Sigmoid colon (tissue), 7 donors: Measurements from ENCODE around the gene FAM118A. TPM values are rescaled to one million over a fixed set of nuclear protein-coding genes. Genes with fewer than 3 reads are reported as not detected.
A peak's percentile ranks its signal among the peaks of the same experiment; 100 is the strongest.

Experiments used
- DNase-seq: peaks from one replicate; pipeline ENCODE4 v3.0.0-alpha.2; 2019
- H3K27ac ChIP-seq, 4 donors: fragments of 200-600 bp; sonication (generic); one replicate each; pipeline ENCODE4 v1.5.1; 2016 to 2019; ENCODE audit warnings: mild to moderate bottlenecking in 1 of 4
- H3K27me3 ChIP-seq, 3 donors: fragments of 200-600 bp; sonication (generic); one replicate each; pipeline ENCODE4 v1.5.1; 2019; ENCODE audit warnings: mild to moderate bottlenecking in 1 of 3
- H3K36me3 ChIP-seq, 4 donors: fragments of 200-600 bp; sonication (generic); one replicate each; pipeline ENCODE4 v1.5.1; 2016 to 2019
- H3K4me1 ChIP-seq, 4 donors: fragments of 200-600 bp; sonication (generic); one replicate each; pipeline ENCODE4 v1.5.1; 2017 to 2019
- H3K4me3 ChIP-seq, 4 donors: fragments of 200-600 bp; sonication (generic); one replicate each; pipeline ENCODE4 v1.5.1; 2017 to 2019; ENCODE audit warnings: mild to moderate bottlenecking in 2 of 4, moderate library complexity in 1 of 4
- H3K9me3 ChIP-seq, 4 donors: fragments of 200-600 bp in 3 of 4; sonication (generic) in 3 of 4; one replicate each; pipeline versions ENCODE4 v1.5.1 to v1.6.1; 2013 to 2019
- EP300 ChIP-seq, 4 donors: sonication (generic); formaldehyde crosslinking; IDR thresholded peaks; one replicate each; pipeline ENCODE4 v1.6.1; 2017; ENCODE audit warnings: antibody characterized with exemption in 4 of 4
- POLR2A ChIP-seq, 2 donors: fragments of 450-650 bp; IDR thresholded peaks; one replicate each; pipeline ENCODE4 v1.6.1; 2016; ENCODE audit warnings: antibody characterized with exemption in 2 of 2, mild to moderate bottlenecking in 2 of 2, moderate library complexity in 2 of 2
- POLR2AphosphoS5 ChIP-seq, 4 donors: sonication (generic); formaldehyde crosslinking; IDR thresholded peaks; one replicate each; pipeline ENCODE4 v1.6.1; 2017; ENCODE audit warnings: antibody characterized with exemption in 4 of 4
- WGBS, 2 donors: extraction: QIAGEN DNeasy Blood & Tissue Kit; methylation state at CpG; one replicate each; pipeline ENCODE4 v1.1.7; 2013; 5-methylcytosine and 5-hydroxymethylcytosine counted together
- intact Hi-C: fragments of 100-400 bp; cut with DNase I; formaldehyde crosslinking; loops from one replicate; pipeline ENCODE4 v1.15.1; 2023
- polyA plus RNA-seq, 3 donors: library from polyadenylated mRNA; stranded (reverse); fragments of 200-250 nt; gene quantifications; one replicate each; pipeline ENCODE4 v1.2.3, GENCODE V29; 2013
- total RNA-seq, 4 donors: library from RNA; depleted of rRNA; stranded (reverse); fragments of >200 nt; gene quantifications; one replicate each; pipeline ENCODE4 v1.1.0, GENCODE V29; 2016
- TF ChIP-seq, protein P1 (sequence below), 4 experiments: fragments of 450-650 bp in 3 of 4; fragments of 200-600 bp in 1 of 4; IDR thresholded peaks; one replicate each; pipeline ENCODE4 v1.5.1; 2016 to 2019; ENCODE audit warnings: antibody characterized with exemption in 4 of 4, mild to moderate bottlenecking in 3 of 4, moderate library complexity in 2 of 4
- donor health status: healthy with polysubstance abuse.
- donor health status: Bipolar disorder and iron deficiency.
- donor health status: healthy.

Gene FAM118A
- total and polyA plus RNA-seq, 7 donors, result 7.2 to 126 (median 18.8) TPM

DNA sequence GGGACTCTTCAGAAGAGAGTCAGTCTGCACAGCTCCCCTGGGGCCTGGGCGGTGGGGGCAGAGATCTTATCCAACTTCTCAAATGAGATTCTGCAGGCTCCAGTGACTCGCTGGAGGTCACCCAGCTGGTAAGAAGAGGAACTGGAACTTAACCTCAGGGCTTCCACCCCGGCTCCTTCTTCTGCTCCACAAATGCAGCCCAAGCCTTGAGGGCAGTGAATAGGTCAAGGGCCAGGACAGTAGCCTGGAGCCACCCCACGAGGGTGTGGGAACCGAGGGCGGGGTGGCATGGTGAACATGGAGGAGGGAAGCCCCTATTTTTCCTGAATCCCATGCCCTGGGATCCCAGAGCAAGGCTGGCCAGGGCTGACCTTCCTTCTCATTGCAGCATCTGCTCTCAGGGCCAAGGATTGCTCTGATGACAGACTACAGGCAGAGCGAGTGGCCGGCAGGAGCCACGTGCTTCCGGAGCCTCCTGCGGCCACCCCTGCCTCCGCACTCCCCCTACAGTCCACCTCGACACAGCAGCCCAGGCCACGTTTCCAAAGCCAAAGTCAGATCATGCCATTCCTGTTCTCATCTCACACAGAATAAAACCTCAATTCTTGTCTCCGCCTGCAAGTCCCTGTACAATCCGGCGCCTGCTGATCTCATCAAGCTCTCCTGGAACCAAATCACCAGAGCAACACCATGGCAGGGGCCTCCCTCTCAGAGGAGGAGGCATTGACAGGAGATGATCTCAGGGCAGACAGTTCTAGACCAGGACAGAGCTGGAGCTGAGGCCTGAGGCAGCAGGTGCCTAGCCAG is 46.1 kb upstream of the FAM118A start:
- H3K4me1 ChIP-seq, result peaks cover 0 to 23% (median 18%) of the 10 kb centered on the region in 4 donors
- intact Hi-C loops, result loop anchor here (5.0 kb wide), 2 partner anchors 101 to 161 kb away; partner anchors contain the start of gene NUP50
- no peak overlapping the region for H3K4me3 ChIP-seq
- H3K27me3 ChIP-seq, result no peaks in the 10 kb centered on the region
- 42 to 57% methylated on average over 17 of the region's 17 CpGs for WGBS, 2 donors
- no peaks in the 10 kb centered on the region for H3K36me3 ChIP-seq
- peak in 2 of 4 donors; percentile 36 to 41 for TF ChIP-seq POLR2AphosphoS5 (IDR thresholded peaks at IDR 0.05)
- no peak for TF ChIP-seq POLR2A (IDR thresholded peaks at IDR 0.05)
- no peak for TF ChIP-seq EP300 (IDR thresholded peaks at IDR 0.05)
- TF ChIP-seq, protein P1, sequence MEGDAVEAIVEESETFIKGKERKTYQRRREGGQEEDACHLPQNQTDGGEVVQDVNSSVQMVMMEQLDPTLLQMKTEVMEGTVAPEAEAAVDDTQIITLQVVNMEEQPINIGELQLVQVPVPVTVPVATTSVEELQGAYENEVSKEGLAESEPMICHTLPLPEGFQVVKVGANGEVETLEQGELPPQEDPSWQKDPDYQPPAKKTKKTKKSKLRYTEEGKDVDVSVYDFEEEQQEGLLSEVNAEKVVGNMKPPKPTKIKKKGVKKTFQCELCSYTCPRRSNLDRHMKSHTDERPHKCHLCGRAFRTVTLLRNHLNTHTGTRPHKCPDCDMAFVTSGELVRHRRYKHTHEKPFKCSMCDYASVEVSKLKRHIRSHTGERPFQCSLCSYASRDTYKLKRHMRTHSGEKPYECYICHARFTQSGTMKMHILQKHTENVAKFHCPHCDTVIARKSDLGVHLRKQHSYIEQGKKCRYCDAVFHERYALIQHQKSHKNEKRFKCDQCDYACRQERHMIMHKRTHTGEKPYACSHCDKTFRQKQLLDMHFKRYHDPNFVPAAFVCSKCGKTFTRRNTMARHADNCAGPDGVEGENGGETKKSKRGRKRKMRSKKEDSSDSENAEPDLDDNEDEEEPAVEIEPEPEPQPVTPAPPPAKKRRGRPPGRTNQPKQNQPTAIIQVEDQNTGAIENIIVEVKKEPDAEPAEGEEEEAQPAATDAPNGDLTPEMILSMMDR (IDR thresholded peaks at IDR 0.05), result peak; percentile 46 to 81 (median 66)
- peak overlapping the region in 3 of 4 donors; percentile 21 to 68 (median 34) for H3K27ac ChIP-seq
- DNase-seq, result peak; percentile 93
- no peaks in the 10 kb centered on the region for H3K9me3 ChIP-seq

DNA sequence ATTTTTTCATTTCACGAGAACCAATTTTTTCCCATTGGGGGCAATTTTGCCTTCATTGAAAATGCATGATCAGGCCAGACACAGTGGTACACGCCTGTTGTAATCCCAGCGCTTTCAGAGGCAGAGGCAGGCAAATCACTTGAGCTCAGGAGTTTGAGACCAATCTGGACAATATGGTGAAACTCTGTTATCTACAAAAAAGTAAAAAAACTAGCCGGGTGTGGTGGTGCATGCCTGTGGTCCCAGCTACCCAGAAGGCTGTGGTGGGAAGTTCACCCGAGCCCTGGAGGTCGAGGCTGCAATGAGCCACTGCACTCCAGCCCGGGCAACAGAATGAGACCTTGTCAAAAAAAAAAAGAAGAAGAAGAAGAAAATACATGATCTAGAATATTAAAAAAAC is 44.2 kb upstream of the FAM118A start:
- intact Hi-C loops, result no loop called here
- no peak for DNase-seq
- Histone ChIP-seq H3K27ac (no peak overlapping the region), H3K4me3 (no peak overlapping the region), H3K27me3 (no peaks in the 10 kb centered on the region), H3K9me3 (no peaks in the 10 kb centered on the region), H3K36me3 (no peaks in the 10 kb centered on the region), H3K4me1 (peaks cover 0 to 34% (median 28%) of the 10 kb centered on the region in 4 donors)
- TF ChIP-seq, protein P1 (IDR thresholded peaks at IDR 0.05), result no peak
- TF ChIP-seq POLR2A (IDR thresholded peaks at IDR 0.05), result no peak
- 65 to 72% methylated on average over 7 of the region's 7 CpGs for WGBS, 2 donors

DNA sequence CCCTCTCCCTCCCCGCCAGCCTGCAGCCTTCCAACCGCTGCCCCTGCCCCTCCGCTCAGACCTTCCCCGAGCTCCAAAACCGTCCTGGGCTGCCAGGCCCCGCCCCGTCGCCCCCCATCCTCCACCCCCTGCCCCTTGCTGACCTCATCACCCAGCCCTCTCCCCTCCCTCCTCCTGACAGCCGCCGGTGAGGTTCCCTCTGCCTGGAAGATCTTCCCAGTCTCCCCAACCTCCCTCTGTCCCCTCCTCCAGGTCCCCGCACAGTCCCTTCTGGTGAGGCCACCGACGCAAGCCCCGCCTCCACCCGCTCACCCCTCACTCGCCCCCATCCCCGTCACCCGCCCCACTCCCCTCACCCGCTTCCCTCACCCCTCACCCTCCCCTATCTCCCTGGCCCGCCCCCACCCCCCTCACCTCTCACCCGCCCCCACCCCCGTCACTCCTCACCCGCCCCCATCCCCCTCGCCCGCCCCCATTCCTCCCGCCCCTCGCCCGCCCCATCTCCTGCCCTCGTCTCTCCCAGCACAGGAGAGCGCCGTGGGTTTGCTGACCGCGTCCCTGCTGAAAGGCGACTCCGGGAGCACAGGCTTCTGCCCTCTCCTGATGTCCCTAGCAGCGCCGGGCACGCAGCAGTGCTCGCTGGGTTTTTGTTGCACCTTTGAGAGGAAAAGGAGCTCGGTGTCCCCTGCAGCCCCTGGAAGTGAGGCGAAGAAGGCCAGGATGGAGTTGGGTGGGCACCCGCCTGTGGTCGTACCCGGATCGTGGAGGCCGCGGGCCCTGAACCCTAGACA is 41.4 kb upstream of the FAM118A start:
- Histone ChIP-seq H3K27me3 (no peaks in the 10 kb centered on the region), H3K4me1 (peaks cover 0 to 37% (median 32%) of the 10 kb centered on the region in 4 donors), H3K36me3 (no peaks in the 10 kb centered on the region), H3K4me3 (peak overlapping the region; percentile 39 to 61 (median 56)), H3K27ac (peak overlapping the region in 3 of 4 donors; percentile 56 to 65 (median 65)), H3K9me3 (no peaks in the 10 kb centered on the region)
- intact Hi-C loops, result no loop called here
- TF ChIP-seq, protein P1 (IDR thresholded peaks at IDR 0.05), result no peak
- no peak for TF ChIP-seq POLR2A (IDR thresholded peaks at IDR 0.05)
- WGBS, 2 donors, result 1 to 3% methylated on average over 46 to 47 of the region's 47 CpGs
- no peak for DNase-seq

DNA sequence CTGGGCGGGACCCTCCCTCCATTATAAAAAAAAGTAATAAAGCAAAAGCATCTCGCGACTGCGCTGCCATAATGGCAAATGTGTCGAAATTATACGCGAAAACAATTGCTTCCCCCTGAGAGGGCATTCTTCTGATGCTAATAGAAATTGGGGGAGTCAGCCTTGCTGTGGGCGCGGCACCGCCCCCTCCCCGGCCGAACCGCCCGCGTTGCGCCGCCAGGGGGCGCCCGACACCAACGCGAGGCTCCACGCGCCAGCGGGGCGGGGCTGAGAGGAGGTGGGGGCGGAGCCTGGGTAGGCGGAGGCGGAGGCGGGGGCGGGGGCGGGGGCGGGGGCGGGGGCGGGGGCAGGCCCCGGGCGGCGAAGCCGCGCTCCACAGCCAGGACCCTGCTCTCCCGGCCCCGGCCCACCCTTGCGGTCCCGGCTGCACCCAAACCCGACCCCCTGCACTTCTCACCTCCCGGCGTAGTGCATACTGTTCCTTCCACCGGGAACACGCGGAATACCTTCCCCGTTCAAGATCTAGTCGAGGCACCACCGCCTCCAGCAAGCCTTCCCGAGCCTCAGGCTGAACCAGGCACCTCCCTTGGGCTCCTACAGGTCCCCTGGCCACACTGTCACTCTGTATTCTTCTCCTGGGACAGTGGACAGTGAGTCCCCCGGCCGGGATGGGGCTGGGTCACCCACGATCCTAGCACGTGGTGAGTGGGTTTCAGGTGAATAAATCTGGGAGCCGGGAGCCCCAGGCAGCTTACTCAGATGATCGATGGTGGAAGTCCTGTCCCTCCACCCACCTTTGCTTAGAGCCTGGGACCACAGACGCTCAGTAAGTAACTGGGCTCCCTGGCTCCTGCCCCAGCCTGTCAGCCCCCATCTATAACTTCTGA is 40.5 kb upstream of the FAM118A start:
- Histone ChIP-seq H3K27me3 (no peaks in the 10 kb centered on the region), H3K4me1 (peaks cover 0 to 30% (median 26%) of the 10 kb centered on the region in 4 donors), H3K9me3 (no peaks in the 10 kb centered on the region), H3K36me3 (no peaks in the 10 kb centered on the region), H3K4me3 (peak overlapping the region; percentile 39 to 61 (median 56)), H3K27ac (peak overlapping the region; percentile 46 to 66 (median 60))
- TF ChIP-seq, protein P1 (IDR thresholded peaks at IDR 0.05), result peak; percentile 67 to 86 (median 80)
- TF ChIP-seq POLR2A (IDR thresholded peaks at IDR 0.05) (peak in 1 of 2 donors; percentile 11), POLR2AphosphoS5 (IDR thresholded peaks at IDR 0.05) (peak in 2 of 4 donors; percentile 29 to 59), EP300 (IDR thresholded peaks at IDR 0.05) (no peak)
- 1 to 3% methylated on average over 55 to 60 of the region's 60 CpGs for WGBS, 2 donors
- intact Hi-C loops, result loop anchor here (1.0 kb wide), 2 partner anchors 166 to 284 kb away; no protein-coding TSS in a partner anchor
- peak; percentile 92 for DNase-seq
